ENCODE measurements around the gene ZDHHC9. TPM values are rescaled to one million over a fixed set of nuclear protein-coding genes. Genes with fewer than 3 reads are reported as not detected.

ZDHHC9 gene
- total RNA-seq, 2 experiments from 2014 or later: 3.0 to 4.1 TPM

- Mint-ChIP-seq H3K27me3 (no peaks in the 10 kb centered on the region), H3K36me3 (ENCODE audit: low read depth) (peaks cover 70% of the 10 kb centered on the region), H3K27ac (no peak overlapping the region), H3K4me3 (no peak overlapping the region), H3K9me3 (no peaks in the 10 kb centered on the region), H3K4me1 (ENCODE audit: low read depth) (peaks cover 6% of the 10 kb centered on the region)
- no peak overlapping the region for H3K4me3 ChIP-seq (ENCODE audit: low read length)
- H3K36me3 ChIP-seq (ENCODE audit: insufficient read depth, low read length): peaks cover 85% of the 10 kb centered on the region
- no peak for TF ChIP-seq CTCF (IDR thresholded peaks at IDR 0.05)
- DNase-seq (no peak), ATAC-seq (ENCODE audit: poor library complexity) (no peak)
- intact Hi-C loops (cut with DNase I, micrococcal nuclease): loop anchor here in 1 of 2 experiments (5.0 kb wide), 1 partner anchor 36 kb away; no protein-coding TSS in a partner anchor
- POLR2A ChIA-PET: interaction anchor here (0.9 kb wide), 1 partner anchor 9 kb away, joined by 3 read pairs; no protein-coding TSS in a partner anchor
- CTCF ChIA-PET: no interaction called here
- H3K9me3 ChIP-seq (ENCODE audit: control insufficient read depth in 1 of 2, insufficient read depth in 1 of 2, low read length in 2 of 2): no peaks in the 10 kb centered on the region
- H3K4me1 ChIP-seq (ENCODE audit: insufficient read depth, low read length): peaks cover 22% of the 10 kb centered on the region
- H3K27ac ChIP-seq (ENCODE audit: low read depth in 1 of 2, low read length in 2 of 2): peak overlapping the region in 1 of 2 donors; percentile 35
- H3K27me3 ChIP-seq (ENCODE audit: control insufficient read depth in 1 of 2, insufficient read depth in 2 of 2, low read length in 2 of 2): no peaks in the 10 kb centered on the region
Observed at GRCh38 chrX:129793604-129794191, 50.0 kb downstream of the ZDHHC9 start.

- ATAC-seq (ENCODE audit: poor library complexity) (no peak), DNase-seq (no peak)
- Mint-ChIP-seq H3K27me3 (no peaks in the 10 kb centered on the region), H3K36me3 (ENCODE audit: low read depth) (peaks cover 72% of the 10 kb centered on the region), H3K4me1 (ENCODE audit: low read depth) (peaks cover under 1% of the 10 kb centered on the region), H3K9me3 (no peaks in the 10 kb centered on the region), H3K27ac (peak overlapping the region; percentile 27), H3K4me3 (no peak overlapping the region)
- ChIA-PET POLR2A (interaction anchor here (0.9 to 1.1 kb wide), 2 partner anchors 8 to 11 kb away, joined by 3 to 7 read pairs; no protein-coding TSS in a partner anchor), CTCF (no interaction called here)
- Histone ChIP-seq H3K27ac (ENCODE audit: low read depth in 1 of 2, low read length in 2 of 2) (peak overlapping the region in 1 of 2 donors; percentile 35), H3K9me3 (ENCODE audit: control insufficient read depth in 1 of 2, insufficient read depth in 1 of 2, low read length in 2 of 2) (no peaks in the 10 kb centered on the region), H3K4me1 (ENCODE audit: insufficient read depth, low read length) (peaks cover 26% of the 10 kb centered on the region), H3K27me3 (ENCODE audit: control insufficient read depth in 1 of 2, insufficient read depth in 2 of 2, low read length in 2 of 2) (no peaks in the 10 kb centered on the region), H3K36me3 (ENCODE audit: insufficient read depth, low read length) (peaks cover 94% of the 10 kb centered on the region), H3K4me3 (ENCODE audit: low read length) (no peak overlapping the region)
- intact Hi-C loops (cut with DNase I, micrococcal nuclease): loop anchor here in 1 of 2 experiments (5.0 kb wide), 1 partner anchor 35 kb away; no protein-coding TSS in a partner anchor
- TF ChIP-seq CTCF (IDR thresholded peaks at IDR 0.05): no peak
Observed at GRCh38 chrX:129792586-129793291, 50.9 kb downstream of the ZDHHC9 start.

DNA sequence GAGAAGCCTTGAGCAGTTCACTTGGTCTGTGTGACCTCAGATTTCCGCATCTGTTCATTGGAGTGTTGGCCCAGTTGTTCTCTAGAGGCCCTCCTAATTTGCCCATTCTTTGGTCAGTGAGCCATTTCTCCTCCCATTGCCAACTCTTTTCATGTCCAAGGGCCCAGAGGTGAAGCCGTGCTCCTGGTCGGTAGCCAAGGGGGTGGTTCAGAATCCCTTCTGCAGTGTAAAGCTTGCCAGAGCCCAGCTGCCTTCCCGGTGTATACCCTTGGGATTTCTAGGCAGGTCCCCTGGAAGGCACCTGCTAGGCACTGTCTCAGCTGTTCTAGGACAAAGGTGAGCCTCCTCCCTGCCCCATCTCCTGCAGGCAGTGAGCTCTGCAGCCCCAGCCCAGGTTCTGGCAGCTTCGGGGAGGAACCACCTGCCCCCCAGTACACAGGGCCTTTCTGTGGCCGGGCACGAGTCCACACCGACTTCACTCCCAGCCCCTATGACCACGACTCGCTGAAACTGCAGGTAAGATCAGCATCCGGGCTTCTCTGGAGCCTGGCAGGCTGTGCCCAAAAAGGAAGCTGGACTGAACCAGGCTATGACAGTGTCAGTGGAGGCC is 51.6 kb downstream of the ZDHHC9 start:
- ATAC-seq (ENCODE audit: poor library complexity) (no peak), DNase-seq (no peak)
- Histone ChIP-seq H3K36me3 (ENCODE audit: insufficient read depth, low read length) (peaks cover 95% of the 10 kb centered on the region), H3K27ac (ENCODE audit: low read depth in 1 of 2, low read length in 2 of 2) (peak overlapping the region in 1 of 2 donors; percentile 35), H3K27me3 (ENCODE audit: control insufficient read depth in 1 of 2, insufficient read depth in 2 of 2, low read length in 2 of 2) (no peaks in the 10 kb centered on the region), H3K9me3 (ENCODE audit: control insufficient read depth in 1 of 2, insufficient read depth in 1 of 2, low read length in 2 of 2) (no peaks in the 10 kb centered on the region), H3K4me3 (ENCODE audit: low read length) (no peak overlapping the region), H3K4me1 (ENCODE audit: insufficient read depth, low read length) (peaks cover 32% of the 10 kb centered on the region)
- POLR2A ChIA-PET: interaction anchor here (1.1 kb wide), 1 partner anchor 11 kb away, joined by 7 read pairs; no protein-coding TSS in a partner anchor
- Mint-ChIP-seq H3K27ac (peak overlapping the region; percentile 33), H3K9me3 (no peaks in the 10 kb centered on the region), H3K27me3 (no peaks in the 10 kb centered on the region), H3K4me1 (ENCODE audit: low read depth) (peaks cover 7% of the 10 kb centered on the region), H3K36me3 (ENCODE audit: low read depth) (peaks cover 75% of the 10 kb centered on the region), H3K4me3 (no peak overlapping the region)
- TF ChIP-seq CTCF (IDR thresholded peaks at IDR 0.05): no peak
- CTCF ChIA-PET: no interaction called here
- intact Hi-C loops (cut with DNase I, micrococcal nuclease): loop anchor here in 1 of 2 experiments (5.0 kb wide), 1 partner anchor 35 kb away; no protein-coding TSS in a partner anchor

All from CD4-positive, alpha-beta T cell (primary cell).